HUES64 (cell line): ENCODE measurements around the gene CHCHD6.

Source experiments
- H3K27ac ChIP-seq: 2 replicates; pipeline ENCODE4 v1.7.0; 2013; ENCODE audit warnings: low read depth, low read length, inconsistent platforms
- H3K27me3 ChIP-seq: 2 replicates; pipeline ENCODE4 v1.6.1; 2013; ENCODE audit warnings: mild to moderate bottlenecking, low read length; ENCODE audit not compliant: insufficient read depth
- H3K36me3 ChIP-seq: 2 replicates; pipeline ENCODE4 v1.6.1; 2013; ENCODE audit warnings: mild to moderate bottlenecking, low read length; ENCODE audit not compliant: insufficient read depth
- H3K4me1 ChIP-seq: 2 replicates; pipeline ENCODE4 v1.6.1; 2013; ENCODE audit warnings: mild to moderate bottlenecking, low read length, moderate library complexity; ENCODE audit not compliant: insufficient read depth
- H3K4me3 ChIP-seq: 2 replicates; pipeline ENCODE4 v1.5.1; 2013; ENCODE audit warnings: mild to moderate bottlenecking, low read length, moderate library complexity
- H3K9ac ChIP-seq: 2 replicates; pipeline ENCODE4 v1.6.1; 2013; ENCODE audit warnings: mild to moderate bottlenecking, low read depth, low read length
- H3K9me3 ChIP-seq: 2 replicates; pipeline ENCODE4 v1.6.1; 2013; ENCODE audit warnings: low read depth, low read length; ENCODE audit not compliant: insufficient read depth
- WGBS: fragments of 150-250, 120-280 bp; methylation state at CpG from one replicate; pipeline ENCODE4 v1.1.7; 2013; ENCODE audit warnings: missing lambda C conversion rate; 5-methylcytosine and 5-hydroxymethylcytosine counted together

Gene CHCHD6

GRCh38 chr3:126855374-126855773 lies 151.3 kb downstream of the CHCHD6 start:
- Histone ChIP-seq H3K9me3 (no peaks in the 10 kb centered on the region), H3K27me3 (no peaks in the 10 kb centered on the region), H3K4me3 (no peak overlapping the region), H3K4me1 (peaks cover 44% of the 10 kb centered on the region), H3K27ac (no peak overlapping the region), H3K9ac (no peak overlapping the region), H3K36me3 (no peaks in the 10 kb centered on the region)
- WGBS = 92% methylated on average over 4 of the region's 4 CpGs

GRCh38 chr3:126857928-126858327 lies 153.9 kb downstream of the CHCHD6 start:
- no peaks in the 10 kb centered on the region for H3K9me3 ChIP-seq
- peaks cover 21% of the 10 kb centered on the region; the same call in 1 of the 2 replicates for H3K4me1 ChIP-seq
- H3K36me3 ChIP-seq = no peaks in the 10 kb centered on the region
- no peak overlapping the region for H3K9ac ChIP-seq
- no peak overlapping the region for H3K27ac ChIP-seq
- H3K4me3 ChIP-seq = no peak overlapping the region
- WGBS = 92% methylated on average over 5 of the region's 6 CpGs
- no peaks in the 10 kb centered on the region for H3K27me3 ChIP-seq

GRCh38 chr3:126858401-126858800 lies 154.4 kb downstream of the CHCHD6 start:
- Histone ChIP-seq H3K4me3 (no peak overlapping the region), H3K27me3 (no peaks in the 10 kb centered on the region), H3K27ac (no peak overlapping the region), H3K36me3 (no peaks in the 10 kb centered on the region), H3K9me3 (no peaks in the 10 kb centered on the region), H3K4me1 (peaks cover 16% of the 10 kb centered on the region; the same call in 1 of the 2 replicates), H3K9ac (no peak overlapping the region)
- 82% methylated on average over 11 of the region's 11 CpGs for WGBS

GRCh38 chr3:126858887-126859286 lies 154.8 kb downstream of the CHCHD6 start:
- Histone ChIP-seq H3K4me1 (peaks cover 12% of the 10 kb centered on the region; the same call in 1 of the 2 replicates), H3K27ac (no peak overlapping the region), H3K36me3 (no peaks in the 10 kb centered on the region), H3K9me3 (no peaks in the 10 kb centered on the region), H3K4me3 (no peak overlapping the region), H3K27me3 (no peaks in the 10 kb centered on the region), H3K9ac (no peak overlapping the region)
- WGBS = 33% methylated on average over 10 of the region's 10 CpGs

GRCh38 chr3:126859415-126860246 lies 155.6 kb downstream of the CHCHD6 start:
- no peaks in the 10 kb centered on the region for H3K9me3 ChIP-seq
- H3K27ac ChIP-seq = no peak overlapping the region
- peaks cover 8% of the 10 kb centered on the region; the same call in 1 of the 2 replicates for H3K4me1 ChIP-seq
- no peaks in the 10 kb centered on the region for H3K36me3 ChIP-seq
- no peaks in the 10 kb centered on the region for H3K27me3 ChIP-seq
- WGBS = 91% methylated on average over 16 of the region's 16 CpGs
- H3K4me3 ChIP-seq = no peak overlapping the region
- H3K9ac ChIP-seq = no peak overlapping the region

GRCh38 chr3:126865736-126866135 lies 161.7 kb downstream of the CHCHD6 start:
- WGBS = 93% methylated on average over 1 of the region's 1 CpG
- H3K4me1 ChIP-seq = no peaks in the 10 kb centered on the region

GRCh38 chr3:126866175-126866759 lies 162.2 kb downstream of the CHCHD6 start:
- Histone ChIP-seq H3K9me3 (no peaks in the 10 kb centered on the region), H3K4me1 (no peaks in the 10 kb centered on the region), H3K27me3 (no peaks in the 10 kb centered on the region), H3K9ac (no peak overlapping the region), H3K4me3 (no peak overlapping the region), H3K27ac (no peak overlapping the region), H3K36me3 (no peaks in the 10 kb centered on the region)
- 89% methylated on average over 3 of the region's 3 CpGs for WGBS

More at GRCh38 chr3:126865736-126866135, 161.7 kb downstream of the CHCHD6 start:
- Histone ChIP-seq H3K36me3 (no peaks in the 10 kb centered on the region), H3K9ac (no peak overlapping the region), H3K4me3 (no peak overlapping the region), H3K9me3 (no peaks in the 10 kb centered on the region), H3K27ac (no peak overlapping the region), H3K27me3 (no peaks in the 10 kb centered on the region)

- Histone ChIP-seq H3K36me3 (no peaks in the 10 kb centered on the region), H3K4me1 (no peaks in the 10 kb centered on the region), H3K9me3 (no peaks in the 10 kb centered on the region), H3K27ac (no peak overlapping the region), H3K27me3 (no peaks in the 10 kb centered on the region), H3K4me3 (no peak overlapping the region), H3K9ac (no peak overlapping the region)
- 90% methylated on average over 4 of the region's 4 CpGs for WGBS
Measured at GRCh38 chr3:126867190-126867862, 163.3 kb downstream of the CHCHD6 start.

- Histone ChIP-seq H3K9me3 (no peaks in the 10 kb centered on the region), H3K9ac (no peak overlapping the region), H3K4me3 (no peak overlapping the region), H3K27me3 (no peaks in the 10 kb centered on the region), H3K4me1 (no peaks in the 10 kb centered on the region), H3K36me3 (no peaks in the 10 kb centered on the region), H3K27ac (no peak overlapping the region)
- WGBS = 98% methylated on average over 1 of the region's 1 CpG
Measured at GRCh38 chr3:126867863-126868200, 163.8 kb downstream of the CHCHD6 start.

GRCh38 chr3:126870608-126871210 lies 166.7 kb downstream of the CHCHD6 start:
- H3K9ac ChIP-seq = no peak overlapping the region
- 93% methylated on average over 7 of the region's 9 CpGs for WGBS
- H3K36me3 ChIP-seq = no peaks in the 10 kb centered on the region
- no peak overlapping the region for H3K4me3 ChIP-seq
- H3K9me3 ChIP-seq = no peaks in the 10 kb centered on the region
- no peak overlapping the region for H3K27ac ChIP-seq
- H3K27me3 ChIP-seq = no peaks in the 10 kb centered on the region
- H3K4me1 ChIP-seq = no peaks in the 10 kb centered on the region
